Measurements from ENCODE around the gene KLRF2.

DNA sequence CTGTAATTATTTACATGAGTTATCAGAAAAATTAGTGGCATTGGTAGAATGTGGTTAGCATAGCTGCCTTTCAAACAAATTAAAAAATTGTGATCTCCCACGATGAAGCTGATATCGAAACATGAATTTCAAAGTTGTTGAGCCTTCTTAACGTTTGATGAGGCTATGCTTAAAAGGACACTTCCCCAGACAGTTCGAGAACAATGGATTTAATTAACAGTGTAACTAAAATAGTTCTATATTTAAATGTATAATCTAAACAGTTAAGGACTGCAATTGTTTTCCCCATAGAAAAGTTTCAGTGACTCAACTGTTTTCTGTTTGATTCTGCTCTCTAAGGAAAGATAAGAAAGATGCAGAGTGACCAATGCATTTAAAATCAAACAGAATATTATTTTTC lies 13.8 kb upstream of the KLRF2 start:
- no peak for TF ChIP-seq CTCF (IDR thresholded peaks at IDR 0.05)
- no peak for TF ChIP-seq RARB (CRISPR knock-in tag; IDR thresholded peaks at IDR 0.05)
